ENCODE data around the gene ZNF451. TPM values are rescaled to one million over a fixed set of nuclear protein-coding genes. Genes with fewer than 3 reads are reported as not detected.

The ZNF451 gene
- total and polyA plus RNA-seq, 2 donors (not counting 3 experiments of a cell fraction or from before 2014, with no cell fraction given) = 9.9 to 64.4 TPM

- H3K4me1 ChIP-seq (ENCODE audit: control insufficient read depth, extremely low read depth, insufficient read depth, low read length) = peaks cover 11% of the 10 kb centered on the region
- no peak overlapping the region for H3K4me2 ChIP-seq (ENCODE audit: insufficient read depth, low read length)
Observed at GRCh38 chr6:57177545-57178265, 87.7 kb downstream of the ZNF451 start.

More at GRCh38 chr6:57177545-57178265, 87.7 kb downstream of the ZNF451 start:
- TF ChIP-seq MYC (IDR thresholded peaks at IDR 0.05; ENCODE audit: low read depth, low read length) (no peak), JUN (IDR thresholded peaks at IDR 0.05; ENCODE audit: borderline replicate concordance, insufficient read depth, insufficient read length, low read depth) (no peak), FOS (IDR thresholded peaks at IDR 0.05; ENCODE audit: borderline replicate concordance, insufficient read depth, low read length) (no peak), CTCF (IDR thresholded peaks at IDR 0.05; ENCODE audit: extremely low read depth in 1 of 2, insufficient read depth in 1 of 2, low read depth in 1 of 2, low read length in 2 of 2) (no peak), EZH2 (IDR thresholded peaks at IDR 0.05; ENCODE audit: borderline replicate concordance, low read depth, low read length, severe bottlenecking) (no peak), GATA2 (IDR thresholded peaks at IDR 0.05; ENCODE audit: insufficient read depth, insufficient read length, low read depth, low read length) (no peak), POLR2A (IDR thresholded peaks at IDR 0.05; ENCODE audit: low read depth, low read length) (no peak)
- FAIRE-seq (no peak), DNase-seq (ENCODE audit: low read depth, low spot score) (no peak)
- no peak overlapping the region for H3K4me3 ChIP-seq (replicated peaks in 1 of 3; ENCODE audit: insufficient read depth in 1 of 3, low read depth in 1 of 3, low read length in 3 of 3)
- no peaks in the 10 kb centered on the region for H3K9me3 ChIP-seq (replicated peaks; ENCODE audit: control insufficient read depth, insufficient read depth, low read length)
- H3K27me3 ChIP-seq (ENCODE audit: control insufficient read depth in 2 of 2, insufficient read depth in 2 of 2, low read length in 2 of 2) = no peaks in the 10 kb centered on the region
- H3K9me1 ChIP-seq (replicated peaks; ENCODE audit: control insufficient read depth, extremely low read depth, insufficient read depth, low read length) = no peaks in the 10 kb centered on the region
- H2AFZ ChIP-seq (ENCODE audit: low read depth, low read length) = no peak overlapping the region
- dilution Hi-C loops (cut with MboI; ENCODE audit: extremely low pct_ligation_motif_present, low sequenced_read_pairs) (no loop called here), intact Hi-C loops (cut with micrococcal nuclease) (no loop called here)
- no peak overlapping the region for H3K27ac ChIP-seq (ENCODE audit: insufficient read depth, low read depth, low read length)
- peaks cover 56% of the 10 kb centered on the region for H3K79me2 ChIP-seq (ENCODE audit: control insufficient read depth, insufficient read depth, low read length)
- H4K20me1 ChIP-seq (replicated peaks; ENCODE audit: control insufficient read depth, extremely low read depth, insufficient read depth, low read length) = no peaks in the 10 kb centered on the region
- no peak overlapping the region for H3K9ac ChIP-seq (replicated peaks; ENCODE audit: extremely low read depth, insufficient read depth, low read length)
- ChIA-PET CTCF (interaction anchor here (0.9 to 1.3 kb wide), 3 partner anchors 136 to 275 kb away, joined by 3 to 4 read pairs (median 3); no protein-coding TSS in a partner anchor), POLR2A (no interaction called here)
- no TSS peak for BruUV-seq (replicated peaks)
- H3K36me3 ChIP-seq (ENCODE audit: control insufficient read depth in 2 of 2, extremely low read depth in 1 of 2, insufficient read depth in 2 of 2, low read length in 2 of 2) = no peaks in the 10 kb centered on the region
